Stomach (tissue), 9 donors: ENCODE data around the gene ABTB2. TPM values are rescaled to one million over a fixed set of nuclear protein-coding genes. Genes with fewer than 3 reads are reported as not detected.

ENCODE experiments used
- DNase-seq, 2 donors: peaks; one replicate each; pipeline versions ENCODE4 v3.0.0 to v3.0.0-alpha.2; 2013 to 2019
- H3K27ac ChIP-seq, 5 donors: fragments of 200-600 bp in 4 of 5; sonication (generic) in 4 of 5; one replicate each; pipeline ENCODE4 v1.5.1; 2013 to 2019; ENCODE audit warnings: mild to moderate bottlenecking in 1 of 5, moderate library complexity in 1 of 5
- H3K27me3 ChIP-seq, 3 donors: fragments of 200-600 bp; sonication (generic); one replicate each; pipeline ENCODE4 v1.5.1; 2017 to 2019; ENCODE audit warnings: mixed run types in 1 of 3
- H3K36me3 ChIP-seq, 4 donors: fragments of 200-600 bp; sonication (generic); 1 replicate in 3 of 4; 2 replicates in 1 of 4; pipeline ENCODE4 v1.5.1; 2016 to 2019
- H3K4me1 ChIP-seq, 4 donors: fragments of 200-600 bp; sonication (generic); one replicate each; pipeline ENCODE4 v1.5.1; 2016 to 2019
- H3K4me3 ChIP-seq, 4 donors: fragments of 200-600 bp; sonication (generic) in 3 of 4; one replicate each; pipeline ENCODE4 v1.5.1; 2016 to 2019; ENCODE audit warnings: mild to moderate bottlenecking in 1 of 4
- H3K9me3 ChIP-seq, 4 donors: fragments of 200-600 bp; sonication (generic); one replicate each; pipeline ENCODE4 v1.5.1; 2016 to 2019
- CTCF ChIP-seq, 7 experiments: fragments of 450-650 bp in 4 of 7; fragments of 200-600 bp in 3 of 7; sonication (generic) in 3 of 7; IDR thresholded peaks; one replicate each; pipeline ENCODE4 v1.5.1; 2016 to 2019; ENCODE audit warnings: antibody characterized with exemption in 7 of 7, control low read depth in 2 of 7, mild to moderate bottlenecking in 1 of 7
- EP300 ChIP-seq: sonication (generic); formaldehyde crosslinking; IDR thresholded peaks from one replicate; pipeline ENCODE4 v1.6.1; 2017; ENCODE audit warnings: antibody characterized with exemption
- POLR2A ChIP-seq, 4 donors: fragments of 450-650 bp; IDR thresholded peaks; one replicate each; pipeline ENCODE4 v1.6.1; 2016; ENCODE audit warnings: antibody characterized with exemption in 4 of 4, control low read depth in 2 of 4, mild to moderate bottlenecking in 1 of 4, moderate library complexity in 1 of 4
- POLR2AphosphoS5 ChIP-seq, 3 donors: sonication (generic); formaldehyde crosslinking; IDR thresholded peaks; one replicate each; pipeline ENCODE4 v1.6.1; 2016; ENCODE audit warnings: antibody characterized with exemption in 3 of 3
- WGBS, 5 donors: extraction: QIAGEN DNeasy Blood & Tissue Kit in 3 of 5; methylation state at CpG; one replicate each; pipeline versions ENCODE4 v1.1.5 to v1.1.7; 2013 to 2018; 5-methylcytosine and 5-hydroxymethylcytosine counted together
- intact Hi-C: fragments of 100-400 bp; cut with DNase I; formaldehyde crosslinking; loops from one replicate; pipeline ENCODE4 v1.15.1; 2023; ENCODE audit warnings: low total_unique reads
- polyA plus RNA-seq, 3 donors: library from polyadenylated mRNA; stranded (reverse); fragments of 200-250 nt; gene quantifications; one replicate each; pipeline ENCODE4 v1.2.3, GENCODE V29; 2013
- small RNA-seq, 4 donors: library from RNA; depleted of rRNA; stranded (forward); fragments of <200 nt; gene quantifications; one replicate each; pipeline ENCODE3, GENCODE V24; 2016
- total RNA-seq, 5 donors: library from RNA; depleted of rRNA; stranded (reverse); fragments of >200 nt; gene quantifications; one replicate each; pipeline versions ENCODE4 v1.1.0 to v1.2.3, GENCODE V29; 2014 to 2016
- donor health status: healthy with polysubstance abuse.
- donor health status: Bipolar disorder and iron deficiency.
- donor health status: healthy.

ABTB2 gene
- total and polyA plus RNA-seq, 8 donors = 0.58 to 12.7 (median 2.2) TPM

GRCh38 chr11:34105957-34106504, 251.8 kb downstream of the ABTB2 start:
- TF ChIP-seq POLR2A (IDR thresholded peaks at IDR 0.05) (no peak), CTCF (IDR thresholded peaks at IDR 0.05) (no peak), EP300 (no peak), POLR2AphosphoS5 (IDR thresholded peaks at IDR 0.05) (no peak)
- no peaks in the 10 kb centered on the region for H3K9me3 ChIP-seq
- intact Hi-C loops = no loop called here
- peak overlapping the region; percentile 79 to 100 (median 88) for H3K4me3 ChIP-seq
- H3K36me3 ChIP-seq = peaks cover 15 to 53% (median 43%) of the 10 kb centered on the region in 4 donors
- WGBS, 5 donors = 0 to 2% (median 1%) methylated on average over 17 of the region's 17 CpGs
- H3K27me3 ChIP-seq = no peaks in the 10 kb centered on the region
- H3K4me1 ChIP-seq = peaks cover 10 to 30% (median 28%) of the 10 kb centered on the region in 4 donors
- H3K27ac ChIP-seq = peak overlapping the region; percentile 89 to 94 (median 92)
- DNase-seq = no peak

- DNase-seq = peak; percentile 98 to 99
- Histone ChIP-seq H3K4me3 (peak within 1 kb of the TSS; percentile 79 to 100 (median 88)), H3K27me3 (no peaks in the 10 kb centered on the region), H3K9me3 (no peaks in the 10 kb centered on the region), H3K27ac (peak within 1 kb of the TSS; percentile 89 to 94 (median 92)), H3K4me1 (peaks cover 10 to 30% (median 28%) of the 10 kb centered on the region in 4 donors), H3K36me3 (peaks cover 11 to 53% (median 43%) of the 10 kb centered on the region in 4 donors)
- whole genome bisulfite sequencing, 5 donors = 0 to 1% (median 0%) methylated on average over 54 to 55 of the region's 55 CpGs
- intact Hi-C loops = no loop called here
- TF ChIP-seq POLR2AphosphoS5 (IDR thresholded peaks at IDR 0.05) (peak; percentile 96 to 100 (median 97)), POLR2A (IDR thresholded peaks at IDR 0.05) (peak in 2 of 4 donors; percentile 66 to 71), CTCF (IDR thresholded peaks at IDR 0.05) (peak in 1 of 7 experiments; percentile 45), EP300 (no peak)
Observed at GRCh38 chr11:34105079-34105956, 252.5 kb downstream of the ABTB2 start, which contains the start of gene NAT10. Gene NAT10, plus strand, starts transcription at chr11:34105629. Its CDS starts 2,597 bp downstream, at chr11:34108226.

GRCh38 chr11:34104680-34105078, 253.1 kb downstream of the ABTB2 start:
- WGBS, 5 donors = 11 to 16% (median 15%) methylated on average over 6 of the region's 6 CpGs
- Histone ChIP-seq H3K27ac (peak overlapping the region; percentile 89 to 94 (median 92)), H3K36me3 (peaks cover 12 to 53% (median 43%) of the 10 kb centered on the region in 4 donors), H3K9me3 (no peaks in the 10 kb centered on the region), H3K27me3 (no peaks in the 10 kb centered on the region), H3K4me3 (peak overlapping the region; percentile 79 to 100 (median 88)), H3K4me1 (peaks cover 10 to 30% (median 28%) of the 10 kb centered on the region in 4 donors)
- no peak for DNase-seq
- intact Hi-C loops = no loop called here
- TF ChIP-seq EP300 (no peak), POLR2A (IDR thresholded peaks at IDR 0.05) (no peak), POLR2AphosphoS5 (IDR thresholded peaks at IDR 0.05) (no peak), CTCF (IDR thresholded peaks at IDR 0.05) (no peak)

Small RNA genes within 50 kb of the gene (small RNA-seq; reads per million reads assigned to genes)
- 0 reads per million in 4 donors for gene AL035079.1
- gene RF00019 = 0 reads per million in 4 donors

Other genes starting within 250 kb of the ABTB2 start
- 100 to 1,000 TPM in 1 of 5 donors, 10 to 100 TPM in 4; 24.9 to 122 (median 75.3) TPM for gene CAT, start 80.9 kb upstream of the ABTB2 start, total RNA-seq
- 10 to 100 TPM; 33.6 to 81.1 (median 62.8) TPM for gene CAT, start 80.9 kb upstream of the ABTB2 start, polyA plus RNA-seq
- under 1 TPM in 1 of 5 donors, not detected in 4; 0.55 TPM for gene ELF5, start 155.8 kb upstream of the ABTB2 start, total RNA-seq
- gene ELF5, start 155.8 kb upstream of the ABTB2 start, polyA plus RNA-seq = under 1 TPM in 2 of 3 donors, not detected in 1; 0.19 to 0.78 TPM